Lower lobe of right lung (tissue), 2 donors: ENCODE measurements around the gene ITGB3BP. TPM values are rescaled to one million over a fixed set of nuclear protein-coding genes. Genes with fewer than 3 reads are reported as not detected.

Experiments
- ATAC-seq, 2 donors: fragments of 200-7000 bp; cut with Tn5 transposase; one replicate each; pipeline ENCODE4 v1.9.1; 2020 to 2022; ENCODE audit warnings: mild to moderate bottlenecking in 2 of 2, moderate library complexity in 2 of 2
- DNase-seq: peaks from one replicate; pipeline ENCODE4 v3.0.0-alpha.2; 2020
- H3K27ac ChIP-seq: fragments of 200-600 bp; one replicate; pipeline ENCODE4 v1.8.0; 2022
- H3K27me3 ChIP-seq: fragments of 200-600 bp; one replicate; pipeline ENCODE4 v1.8.0; 2022; ENCODE audit warnings: low read depth
- H3K36me3 ChIP-seq: fragments of 200-600 bp; one replicate; pipeline ENCODE4 v1.8.0; 2022; ENCODE audit warnings: mild to moderate bottlenecking
- H3K4me1 ChIP-seq: fragments of 200-600 bp; one replicate; pipeline ENCODE4 v1.8.0; 2022
- H3K4me3 ChIP-seq: fragments of 200-600 bp; one replicate; pipeline ENCODE4 v1.8.0; 2022; ENCODE audit warnings: mild to moderate bottlenecking
- H3K9me3 ChIP-seq: fragments of 200-600 bp; one replicate; pipeline ENCODE4 v1.8.0; 2022
- CTCF ChIP-seq: fragments of 200-600 bp; IDR thresholded peaks from one replicate; pipeline ENCODE4 v1.8.0; 2022; ENCODE audit warnings: antibody characterized with exemption, mild to moderate bottlenecking
- intact Hi-C: fragments of 100-400 bp; cut with DNase I; formaldehyde crosslinking; loops from one replicate; pipeline ENCODE4 v1.11.0; 2022
- total RNA-seq: library from RNA; stranded (reverse); fragmentation: NEBNext Ultra II Directional; extraction: Animal tissue kit (Norgen Biotek cat#: 25700); gene quantifications from one replicate; pipeline ENCODE4 v1.2.1, GENCODE V29; 2021
- donor health status: DM: no; HTN: yes; CAD: no; lungs with severe emphysema.

ITGB3BP gene
- total RNA-seq, 1 donor from 2014 or later: 18.5 TPM

DNA sequence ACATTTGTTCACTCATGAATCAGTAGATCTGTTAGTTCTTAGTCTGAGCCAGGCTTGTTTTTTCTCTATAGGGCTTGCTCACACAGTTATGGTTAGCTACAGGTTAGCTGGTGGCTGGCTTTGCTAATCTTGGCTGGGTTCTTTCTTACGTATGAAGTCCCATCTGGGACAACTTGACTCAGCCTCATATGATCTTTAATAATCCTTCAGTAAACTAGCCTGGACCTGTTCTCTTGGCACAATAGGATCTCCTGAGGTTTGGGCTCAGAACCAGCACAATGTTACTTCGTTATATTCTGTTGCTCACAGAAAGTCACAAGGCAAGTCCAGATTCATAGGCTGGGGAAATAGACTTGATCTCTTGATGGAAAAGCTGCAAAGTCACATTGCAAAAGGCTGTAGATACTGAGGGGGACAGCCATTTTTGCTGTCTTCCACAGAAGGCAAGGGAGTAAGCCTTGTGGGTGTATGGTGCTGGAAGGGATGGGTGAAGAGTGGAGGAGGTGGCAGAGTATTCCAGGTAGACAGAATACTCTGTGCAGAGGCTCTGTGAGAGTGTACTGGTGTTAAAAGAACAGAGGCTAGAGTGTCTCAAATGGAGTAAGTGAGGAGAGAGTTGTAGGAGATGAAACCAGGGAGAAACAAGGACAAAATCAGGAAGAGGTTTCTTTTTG is 24.7 kb upstream of the ITGB3BP start:
- H3K4me1 ChIP-seq: no peaks in the 10 kb centered on the region
- H3K9me3 ChIP-seq: no peaks in the 10 kb centered on the region
- H3K27me3 ChIP-seq: no peaks in the 10 kb centered on the region
- H3K36me3 ChIP-seq: peaks cover 17% of the 10 kb centered on the region
- no peak overlapping the region for H3K27ac ChIP-seq
- TF ChIP-seq CTCF: no peak
- DNase-seq (no peak), ATAC-seq (no peak)
- intact Hi-C loops: no loop called here
- H3K4me3 ChIP-seq: no peak overlapping the region

DNA sequence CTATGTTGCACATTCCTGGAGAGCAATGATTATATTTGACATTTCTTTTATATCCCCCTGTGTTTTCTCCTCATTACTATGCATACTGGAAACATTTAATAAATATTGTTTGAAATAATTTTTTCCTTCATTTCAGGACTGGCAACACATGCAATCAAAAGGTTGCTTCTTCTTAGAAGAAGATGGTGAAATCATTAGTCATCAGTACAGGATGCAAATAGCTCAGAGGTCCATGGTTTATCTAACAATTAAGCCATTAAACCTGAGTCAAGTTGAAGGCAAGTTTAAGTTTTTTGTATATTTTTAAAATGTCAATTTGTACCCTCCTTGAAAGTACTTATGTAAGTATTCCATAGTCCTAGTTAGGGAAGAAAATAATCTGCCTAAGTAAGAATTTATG is 22.8 kb upstream of the ITGB3BP start:
- Histone ChIP-seq H3K4me3 (no peak overlapping the region), H3K9me3 (no peaks in the 10 kb centered on the region), H3K27ac (no peak overlapping the region), H3K4me1 (no peaks in the 10 kb centered on the region), H3K27me3 (no peaks in the 10 kb centered on the region), H3K36me3 (peaks cover 13% of the 10 kb centered on the region)
- intact Hi-C loops: no loop called here
- ATAC-seq (no peak), DNase-seq (no peak)
- TF ChIP-seq CTCF: no peak

DNA sequence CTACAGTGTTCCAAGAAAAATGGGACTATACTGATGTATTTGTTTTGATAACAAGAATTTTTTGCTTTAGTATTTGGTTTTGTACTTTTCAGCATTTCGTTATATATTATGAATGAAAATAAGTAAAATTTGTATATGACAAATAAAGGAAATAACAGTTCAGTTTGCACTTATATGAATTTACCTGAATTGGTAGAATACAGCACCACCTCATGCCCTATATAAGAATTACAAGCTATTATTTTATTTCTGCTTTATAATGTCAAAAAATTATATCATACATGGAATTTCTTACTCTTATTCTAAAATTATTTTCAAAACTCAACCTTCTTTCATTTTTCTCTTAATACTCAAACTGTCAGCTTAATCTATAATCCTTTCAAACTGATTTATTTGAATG is 14.9 kb upstream of the ITGB3BP start:
- no peak overlapping the region for H3K4me3 ChIP-seq
- no peak for DNase-seq
- peaks cover 32% of the 10 kb centered on the region for H3K36me3 ChIP-seq
- intact Hi-C loops: no loop called here
- H3K4me1 ChIP-seq: no peaks in the 10 kb centered on the region
- no peak overlapping the region for H3K27ac ChIP-seq
- no peaks in the 10 kb centered on the region for H3K9me3 ChIP-seq
- ATAC-seq: no peak
- TF ChIP-seq CTCF: peak; percentile 35
- H3K27me3 ChIP-seq: no peaks in the 10 kb centered on the region

GRCh38 chr1:63537006-63537405 is 14.0 kb upstream of the ITGB3BP start:
- TF ChIP-seq CTCF: no peak
- Histone ChIP-seq H3K27me3 (no peaks in the 10 kb centered on the region), H3K27ac (no peak overlapping the region), H3K36me3 (peaks cover 37% of the 10 kb centered on the region), H3K9me3 (no peaks in the 10 kb centered on the region), H3K4me3 (no peak overlapping the region), H3K4me1 (no peaks in the 10 kb centered on the region)
- intact Hi-C loops: no loop called here
- ATAC-seq: no peak
- no peak for DNase-seq

- ATAC-seq: no peak
- intact Hi-C loops: no loop called here
- TF ChIP-seq CTCF: no peak
- DNase-seq: no peak
- Histone ChIP-seq H3K4me1 (no peaks in the 10 kb centered on the region), H3K4me3 (no peak overlapping the region), H3K27ac (no peak overlapping the region), H3K27me3 (no peaks in the 10 kb centered on the region), H3K36me3 (peaks cover 37% of the 10 kb centered on the region), H3K9me3 (no peaks in the 10 kb centered on the region)
These were observed 11.4 kb upstream of the ITGB3BP start for GRCh38 chr1:63534406-63534805.
